ENCODE results near the gene SPNS3.

Gene SPNS3

GRCh38 chr17:4427505-4427904 is 6.2 kb upstream of the SPNS3 start:
- no peak for DNase-seq

- no peak for DNase-seq
Measured at GRCh38 chr17:4436381-4436780, 2.6 kb downstream of the SPNS3 start.

DNA sequence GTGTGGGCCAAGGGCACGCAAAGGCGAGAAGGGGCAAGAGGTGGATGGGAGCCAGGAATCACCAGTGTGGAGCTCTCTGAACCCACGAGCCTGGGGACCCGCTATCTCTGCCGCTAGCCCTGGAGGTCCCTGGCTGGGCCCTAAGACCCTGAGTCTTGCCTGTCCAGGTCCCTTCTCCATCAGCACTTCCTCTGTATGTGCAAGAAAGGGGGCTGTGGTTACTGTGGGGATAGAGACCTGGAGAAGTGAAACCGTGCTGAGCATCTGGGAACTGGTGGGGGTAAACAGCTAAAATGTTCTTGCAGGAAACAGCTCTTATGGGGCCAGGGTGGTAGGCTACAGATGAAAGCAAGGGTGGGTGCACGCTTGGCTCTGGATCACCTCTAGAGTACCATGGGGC is 3.1 kb downstream of the SPNS3 start:
- DNase-seq, result peak; percentile 30 to 33 (median 30)

- DNase-seq, result no peak
Measured at GRCh38 chr17:4438162-4438944, 4.6 kb downstream of the SPNS3 start.

GRCh38 chr17:4440021-4440420 is 6.3 kb downstream of the SPNS3 start:
- no peak for DNase-seq

DNA sequence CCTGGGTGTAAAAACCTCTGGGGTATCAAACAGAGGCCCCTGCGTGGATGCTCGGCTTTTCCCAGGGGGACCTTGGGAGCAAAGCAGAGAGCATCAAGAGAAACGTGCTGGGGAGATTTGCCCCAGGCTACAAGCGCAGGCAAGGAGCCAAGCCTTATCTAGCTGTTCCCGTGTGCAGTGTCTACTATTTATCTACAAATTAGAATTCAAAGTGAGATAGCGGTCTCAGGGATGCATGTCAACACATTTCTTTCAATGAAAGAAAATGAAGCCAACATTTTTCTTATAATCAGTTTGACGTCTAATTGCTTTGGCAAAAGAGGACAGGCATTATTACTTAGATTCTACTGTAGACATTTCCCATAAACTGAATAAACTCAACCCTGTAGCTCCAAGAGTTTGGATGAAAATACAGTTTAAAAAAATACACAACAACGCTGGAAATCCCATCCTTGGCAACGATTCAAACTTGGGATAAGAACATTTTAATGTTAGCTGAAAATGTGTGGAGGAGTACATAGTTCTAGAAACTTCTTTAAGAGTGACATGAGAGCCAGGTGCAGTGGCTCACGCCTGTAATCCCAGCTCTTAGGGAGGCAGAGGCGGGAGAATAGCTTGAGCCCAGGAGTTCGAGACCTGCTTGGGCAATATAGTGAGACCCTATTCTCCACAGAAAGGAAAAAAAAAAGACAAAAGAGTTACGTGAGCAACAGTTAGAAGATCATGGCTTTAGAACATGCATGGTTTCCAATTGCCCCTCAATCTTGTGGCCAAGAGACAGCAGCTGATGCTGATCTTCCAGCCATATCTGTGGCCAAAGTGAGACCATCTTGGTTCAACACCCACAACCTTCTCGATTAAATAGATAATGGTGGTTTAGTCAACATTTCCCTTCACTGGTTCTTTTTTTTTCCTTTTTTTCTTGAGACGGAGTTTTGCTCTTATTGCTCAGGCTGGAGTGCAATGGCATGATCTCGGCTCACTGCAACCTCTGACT is 7.2 kb downstream of the SPNS3 start:
- no peak for DNase-seq

DNA sequence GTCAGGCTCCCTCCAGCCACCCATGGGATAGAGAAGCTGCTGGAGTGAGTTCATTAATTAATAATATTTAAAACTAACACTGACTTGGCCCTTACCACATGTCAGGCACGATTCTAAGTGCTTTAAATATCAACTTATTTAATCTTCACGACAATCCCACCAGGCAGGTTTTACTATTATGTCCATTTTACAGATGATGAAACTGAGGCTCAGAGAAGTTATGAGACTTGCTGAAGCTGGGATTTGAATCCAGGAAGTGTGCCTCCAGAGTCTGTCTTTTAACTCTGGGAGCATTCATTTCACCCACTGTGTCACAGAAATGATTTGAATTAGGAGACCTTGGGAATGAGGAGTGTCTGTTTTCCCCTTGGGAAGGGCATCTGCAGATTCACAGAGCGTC is 8.8 kb downstream of the SPNS3 start:
- DNase-seq, result no peak

DNA sequence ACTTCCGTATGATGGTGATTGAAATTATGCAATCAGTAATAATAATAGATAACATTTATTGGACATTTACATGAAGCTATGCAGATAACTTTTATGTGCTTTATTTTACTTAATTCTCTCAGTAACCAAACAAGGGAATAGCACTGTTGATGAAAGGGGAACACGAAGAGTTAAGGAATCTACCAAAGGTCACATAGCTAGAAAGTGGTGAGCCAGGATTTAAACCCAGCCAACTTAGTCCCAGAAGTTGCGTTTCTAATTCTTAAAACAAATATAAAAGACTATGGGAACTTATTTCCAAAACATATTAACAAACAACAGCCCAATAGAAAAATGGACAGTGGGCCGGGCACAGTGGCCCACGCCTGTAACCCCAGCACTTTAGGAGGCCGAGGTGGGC is 9.7 kb downstream of the SPNS3 start:
- DNase-seq, result no peak

DNA sequence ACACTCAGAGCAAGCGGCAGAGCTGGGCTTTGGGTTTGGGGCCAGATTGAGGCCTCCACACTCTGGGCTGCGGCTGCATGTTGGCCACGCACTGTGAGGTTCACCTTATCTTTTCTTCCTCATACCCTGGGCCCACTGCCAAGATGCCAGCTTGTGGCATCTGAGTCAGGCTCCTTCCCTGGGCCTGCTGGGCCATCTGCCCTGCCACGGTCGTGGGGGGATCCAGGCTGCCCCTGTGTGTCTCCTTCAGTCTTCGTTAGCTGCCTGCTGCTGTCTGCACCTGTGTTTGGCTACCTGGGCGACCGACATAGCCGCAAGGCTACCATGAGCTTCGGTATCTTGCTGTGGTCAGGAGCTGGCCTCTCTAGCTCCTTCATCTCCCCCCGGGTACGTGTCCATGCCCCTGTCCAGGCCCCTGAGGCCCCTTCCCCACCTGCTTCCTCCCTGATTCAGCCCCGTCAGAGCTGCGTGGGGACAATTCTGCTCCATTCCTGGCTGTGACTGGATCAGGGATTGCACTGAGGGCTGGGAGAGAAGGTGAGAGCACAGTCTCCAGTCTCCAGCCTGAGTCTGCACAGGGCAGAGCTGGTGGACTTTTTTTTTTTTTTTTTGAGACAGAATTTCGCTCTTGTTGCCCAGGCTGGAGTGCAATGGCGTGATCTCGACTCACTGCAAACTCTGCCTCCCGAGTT is 11.2 kb downstream of the SPNS3 start:
- peak; percentile 53 to 62 (median 54) for DNase-seq

GRCh38 chr17:4445731-4446130 is 12.0 kb downstream of the SPNS3 start:
- DNase-seq, result no peak

GRCh38 chr17:4446326-4447071 is 12.8 kb downstream of the SPNS3 start:
- peak in 1 of 3 donors; percentile 11 for DNase-seq

DNA sequence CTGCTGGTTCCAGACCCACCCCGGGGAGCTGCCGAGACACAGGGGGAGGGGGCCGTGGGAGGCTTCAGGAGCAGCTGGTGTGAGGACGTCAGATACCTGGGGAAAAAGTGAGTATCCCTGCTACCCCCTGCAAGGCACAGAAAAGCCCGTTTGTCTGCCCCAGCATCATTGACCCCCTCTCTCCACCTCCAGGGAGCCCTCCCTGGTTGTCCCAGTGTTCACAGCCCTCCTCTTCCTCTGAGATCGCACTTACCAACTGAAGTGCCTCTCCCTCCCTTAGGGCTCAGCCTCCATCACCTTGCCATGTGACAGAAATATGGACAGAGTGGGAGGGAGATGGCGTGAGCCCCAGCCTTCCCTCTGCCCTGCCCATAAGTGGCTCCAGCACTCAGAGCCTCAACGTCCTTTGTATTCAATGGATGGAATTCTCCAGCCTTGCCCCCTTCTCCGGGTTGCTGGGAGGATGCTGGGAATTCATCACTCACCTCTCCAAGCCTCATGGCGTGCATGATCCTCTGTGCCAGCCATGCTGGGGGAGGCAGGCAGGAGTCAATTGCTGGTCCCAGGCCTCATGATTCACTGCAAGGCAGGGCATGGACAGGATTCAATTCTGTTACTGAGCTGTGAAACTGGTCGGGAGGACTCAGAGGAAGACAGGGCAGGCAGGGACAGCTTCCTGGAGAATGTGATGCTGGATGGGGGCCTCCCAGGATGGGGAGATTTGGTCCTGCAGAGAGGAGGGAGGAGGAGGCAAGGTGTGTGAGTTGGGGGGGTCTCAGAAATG is 14.6 kb downstream of the SPNS3 start:
- no peak for DNase-seq

- DNase-seq, result peak; percentile 37 to 59 (median 39)
Measured at GRCh38 chr17:4449736-4450135, 16.0 kb downstream of the SPNS3 start.

DNA sequence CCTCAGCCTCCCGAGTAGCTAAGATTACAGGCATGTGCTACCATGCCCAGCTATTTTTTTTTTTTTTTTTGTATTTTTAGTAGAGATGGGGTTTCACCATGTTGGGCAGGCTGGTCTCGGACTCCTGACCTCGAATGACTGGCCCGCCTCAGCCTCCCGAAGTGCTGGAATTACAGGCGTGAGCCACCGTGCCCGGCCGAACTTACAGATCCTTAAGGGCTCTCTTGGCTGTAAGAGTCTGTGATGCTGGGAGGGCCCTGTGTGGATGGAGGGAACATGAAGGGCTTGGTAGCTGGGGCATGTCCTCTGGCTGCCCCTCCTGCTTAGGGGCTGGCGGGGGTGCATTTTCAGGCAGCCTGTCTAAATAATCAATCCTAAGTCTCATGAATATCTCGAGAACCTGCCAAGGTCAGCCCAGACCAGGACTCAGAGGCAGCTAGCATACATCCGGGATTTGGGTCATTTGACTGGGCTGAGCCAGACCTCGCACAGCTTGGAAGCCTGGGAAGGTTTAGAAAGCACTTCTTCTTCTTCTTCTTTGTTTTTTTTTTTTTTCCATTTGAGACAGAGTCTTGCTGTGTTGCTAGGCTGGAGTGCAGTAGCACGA is 17.1 kb downstream of the SPNS3 start:
- DNase-seq, result no peak

DNA sequence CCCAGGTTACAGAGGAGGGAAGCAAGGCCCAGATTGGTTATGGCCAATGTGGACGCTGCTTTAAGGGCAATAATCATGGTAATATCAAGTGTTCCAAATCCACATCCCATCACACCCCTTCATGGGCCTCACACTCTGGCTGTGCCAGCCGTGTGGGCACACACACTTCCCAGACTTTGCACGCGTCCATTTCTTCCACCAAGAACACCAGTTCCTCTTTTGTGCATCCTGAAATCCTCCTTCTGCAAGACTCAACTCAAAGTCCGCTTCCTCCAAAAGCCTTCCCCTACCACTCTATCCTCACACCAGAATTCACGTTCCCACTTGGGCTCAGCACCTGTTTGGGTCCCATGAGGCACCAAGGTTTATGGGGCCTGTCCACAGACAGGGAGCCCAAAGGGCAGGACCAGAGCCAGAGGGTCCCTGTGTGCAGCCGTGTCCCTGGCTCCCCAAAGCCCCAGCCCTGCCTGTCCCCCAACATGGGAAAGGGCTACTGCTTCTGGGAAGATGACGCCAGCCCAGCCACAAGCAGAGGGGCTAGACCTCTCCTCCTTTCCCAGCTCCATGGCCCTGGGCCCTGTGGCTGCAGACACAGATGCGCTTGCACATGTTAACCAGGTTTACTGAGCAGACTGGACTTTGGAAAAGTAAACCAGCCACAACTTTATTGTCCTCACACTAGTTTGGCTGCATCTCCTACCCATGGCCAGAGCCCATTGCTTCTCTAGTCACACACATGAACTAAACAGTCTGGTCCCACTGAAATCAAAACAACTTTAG is 20.3 kb downstream of the SPNS3 start:
- peak; percentile 24 to 43 (median 39) for DNase-seq

- no peak for DNase-seq
Measured at GRCh38 chr17:4460661-4461060, 26.9 kb downstream of the SPNS3 start.

GRCh38 chr17:4463818-4464476 is 30.2 kb downstream of the SPNS3 start:
- DNase-seq, result no peak

GRCh38 chr17:4465786-4466185 is 32.0 kb downstream of the SPNS3 start:
- no peak for DNase-seq

- DNase-seq, result no peak
Measured at GRCh38 chr17:4467287-4467686, 33.5 kb downstream of the SPNS3 start.

DNA sequence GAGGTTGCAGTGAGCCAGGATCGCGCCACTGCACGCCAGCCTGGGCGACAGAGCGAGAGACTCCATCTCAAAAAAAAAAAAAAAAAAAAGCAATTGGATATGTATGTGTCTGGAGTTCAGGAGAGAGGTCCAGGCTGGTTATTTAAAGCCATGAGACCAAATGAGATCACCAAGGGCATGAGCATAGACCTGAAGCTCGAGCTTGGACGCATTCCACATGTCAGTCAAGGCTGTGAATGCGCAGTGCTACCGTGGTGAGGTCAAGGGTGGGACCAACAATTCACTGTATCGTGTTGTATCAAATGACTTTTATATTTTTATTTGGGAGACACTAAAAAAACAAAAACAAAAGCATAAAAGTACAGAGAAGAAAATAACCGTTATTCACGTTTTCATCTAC is 35.8 kb downstream of the SPNS3 start:
- DNase-seq, result no peak
